NCI-H2196 (cell line): ENCODE data around the gene GSS.
A peak's percentile ranks its signal among the peaks of the same experiment; 100 is the strongest.

ENCODE experiments used
- DNase-seq: peaks from one replicate; lab custom pipeline; 2025; ENCODE audit not compliant: unreplicated experiment; lab: John Stamatoyannopoulos, UW

Gene GSS

GRCh38 chr20:34955231-34956040, at the start of gene GSS, which contains the start of gene MYH7B:
GSS (minus strand) TSS chr20:34955806; CDS start chr20:34951852, 3,954 bp downstream.
MYH7B (plus strand) TSS chr20:34955868; CDS start chr20:34978006, 22,138 bp downstream.
- DNase-seq = peak; percentile 99

DNA sequence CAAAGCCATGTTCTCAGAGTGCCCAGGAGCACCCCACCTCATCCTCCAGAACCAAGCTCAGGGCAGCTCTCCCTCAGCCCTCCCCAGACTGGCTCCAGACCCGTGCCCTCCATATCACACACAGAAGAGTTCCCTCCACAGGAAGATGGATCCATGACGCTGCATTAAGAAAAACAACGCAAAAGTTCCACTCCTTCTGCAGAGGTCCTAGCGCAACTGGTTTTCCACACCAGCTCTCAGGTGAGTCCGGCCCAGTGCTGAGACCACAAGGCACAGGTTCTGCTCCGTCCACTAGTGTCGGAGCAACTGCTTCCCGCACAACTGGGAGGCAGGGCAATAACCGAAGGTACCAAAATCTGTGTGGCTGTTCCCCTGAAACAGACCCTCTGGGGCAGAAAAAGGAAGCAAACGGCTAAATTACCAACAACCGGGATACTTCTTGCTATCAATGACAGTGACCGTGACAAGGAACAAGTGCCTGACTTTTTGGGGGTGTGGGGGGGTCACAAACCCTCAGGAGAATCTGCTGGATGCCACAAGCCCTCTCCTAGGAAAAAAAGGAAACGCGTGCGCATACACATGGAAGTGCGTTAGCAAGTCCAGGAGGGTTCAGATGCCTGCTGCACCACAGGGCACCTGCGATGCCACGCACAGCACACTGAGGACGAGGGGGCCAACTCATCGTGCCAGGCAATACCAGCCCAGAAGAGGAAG, 49.3 kb upstream of the GSS start:
- DNase-seq = no peak

DNA sequence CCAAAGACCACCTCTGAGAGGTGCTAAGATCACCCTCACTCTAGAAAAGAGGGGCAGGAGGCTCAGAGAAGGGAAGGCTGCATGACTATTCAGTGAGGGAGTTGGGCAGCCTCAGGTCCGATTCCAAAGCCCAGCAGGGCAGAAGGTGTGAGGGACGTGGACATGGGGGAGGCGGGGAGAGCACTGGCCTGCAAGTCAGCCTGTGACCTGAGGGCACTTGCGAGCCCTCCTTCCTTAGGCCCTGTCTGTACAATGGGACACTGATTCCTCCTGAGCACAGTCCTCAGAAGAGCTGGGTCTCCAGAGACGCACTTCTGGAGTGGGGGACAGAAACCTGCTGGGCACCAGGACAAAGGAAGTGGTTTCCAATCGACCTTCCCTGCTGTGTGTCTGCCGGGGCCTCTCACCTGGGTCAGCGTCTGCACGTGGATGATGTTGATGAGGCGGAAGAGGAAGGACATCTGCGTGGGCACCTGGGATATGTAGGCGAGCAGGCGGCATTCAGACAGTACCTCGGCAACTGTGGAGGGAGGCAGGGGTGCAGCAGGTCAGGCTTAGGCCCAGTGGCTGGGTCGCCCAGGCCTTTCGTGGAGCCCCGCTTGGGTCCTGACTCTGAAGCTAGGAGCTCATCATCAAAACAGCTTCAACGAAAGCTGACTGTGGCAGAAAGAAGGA, 48.6 kb upstream of the GSS start:
- no peak for DNase-seq

- DNase-seq = no peak
Observed at GRCh38 chr20:35003211-35004031, 47.8 kb upstream of the GSS start.

GRCh38 chr20:35002426-35003210, 47.0 kb upstream of the GSS start:
- no peak for DNase-seq

DNA sequence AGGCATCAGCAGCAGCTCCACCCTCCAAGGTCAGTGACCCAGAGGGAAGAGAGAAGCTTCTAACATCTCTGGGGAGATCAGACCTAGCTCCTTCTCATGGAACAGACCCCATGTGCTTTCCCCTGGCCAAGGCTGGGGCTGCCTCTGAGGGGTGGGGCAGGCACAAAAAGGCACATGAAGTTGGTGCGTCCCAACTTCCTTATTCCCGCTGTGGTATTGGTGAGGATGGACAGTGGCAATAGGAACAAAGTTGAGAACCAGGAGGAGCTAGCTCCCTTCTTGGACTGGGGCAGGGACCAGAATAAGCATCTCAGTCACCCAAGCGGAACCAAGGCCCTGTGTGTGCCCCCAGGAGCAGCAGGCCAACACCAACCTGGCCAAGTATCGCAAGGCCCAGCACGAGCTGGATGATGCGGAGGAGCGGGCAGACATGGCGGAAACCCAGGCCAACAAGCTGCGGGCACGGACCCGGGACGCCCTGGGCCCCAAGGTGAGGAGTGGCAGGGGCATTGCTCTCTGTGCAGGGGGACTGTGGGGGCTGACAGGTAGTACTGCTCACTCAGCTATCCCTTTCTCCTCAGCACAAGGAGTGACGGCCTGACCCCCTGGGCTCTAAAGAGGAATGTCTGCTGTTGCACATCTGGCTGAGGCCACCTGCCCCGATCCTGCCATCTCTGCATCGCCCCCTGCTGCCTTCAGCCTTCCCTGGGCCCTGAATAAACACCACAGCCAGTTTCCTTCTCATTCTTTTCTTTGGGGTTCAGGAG, 46.2 kb upstream of the GSS start:
- DNase-seq = no peak

DNA sequence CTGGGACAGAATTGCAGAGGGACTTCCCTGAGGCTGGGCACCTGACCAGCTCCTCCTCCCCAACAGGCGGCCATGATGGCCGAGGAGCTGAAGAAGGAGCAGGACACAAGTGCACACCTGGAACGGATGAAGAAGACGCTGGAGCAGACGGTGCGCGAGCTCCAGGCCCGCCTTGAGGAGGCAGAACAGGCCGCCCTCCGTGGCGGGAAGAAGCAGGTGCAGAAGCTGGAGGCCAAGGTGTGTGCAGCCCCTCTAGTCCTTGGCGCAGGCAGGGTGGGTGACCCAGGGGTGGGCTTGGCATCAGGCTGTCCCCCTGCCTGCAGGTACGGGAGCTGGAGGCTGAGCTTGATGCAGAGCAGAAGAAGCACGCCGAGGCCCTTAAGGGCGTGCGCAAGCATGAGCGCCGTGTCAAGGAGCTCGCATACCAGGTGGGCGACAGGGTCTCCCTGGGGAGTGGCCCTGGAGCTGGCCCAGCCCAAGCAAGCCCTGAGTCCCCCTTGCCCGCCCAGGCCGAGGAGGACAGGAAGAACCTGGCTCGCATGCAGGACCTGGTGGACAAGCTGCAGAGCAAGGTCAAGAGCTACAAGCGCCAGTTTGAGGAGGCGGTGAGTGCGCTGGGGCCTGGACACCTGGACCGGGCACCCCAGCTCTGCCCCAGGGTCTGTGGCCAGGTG, 45.5 kb upstream of the GSS start:
- DNase-seq = no peak

- DNase-seq = no peak
Observed at GRCh38 chr20:35000311-35000921, 44.8 kb upstream of the GSS start.

DNA sequence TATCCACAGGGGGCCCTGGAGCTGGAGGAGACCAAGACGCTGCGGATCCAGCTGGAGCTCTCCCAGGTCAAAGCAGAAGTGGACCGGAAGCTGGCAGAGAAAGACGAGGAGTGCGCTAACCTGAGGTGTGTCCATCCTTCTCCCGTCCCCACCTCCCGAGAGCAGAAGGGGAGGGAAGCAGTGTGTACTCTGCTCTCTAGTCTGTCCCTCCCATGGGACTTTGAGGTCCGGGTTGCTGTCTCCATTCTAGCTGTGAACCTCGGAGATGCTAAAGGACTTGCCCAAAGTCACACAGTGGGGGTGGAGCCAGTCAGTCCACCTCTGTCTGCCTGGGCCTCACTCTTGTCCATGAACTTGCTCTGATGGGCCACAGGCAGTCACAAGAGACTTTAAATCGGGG, 44.2 kb upstream of the GSS start:
- DNase-seq = no peak

- no peak for DNase-seq
Observed at GRCh38 chr20:34999021-34999451, 43.4 kb upstream of the GSS start.

GRCh38 chr20:34998331-34998950, 42.8 kb upstream of the GSS start:
- DNase-seq = no peak

DNA sequence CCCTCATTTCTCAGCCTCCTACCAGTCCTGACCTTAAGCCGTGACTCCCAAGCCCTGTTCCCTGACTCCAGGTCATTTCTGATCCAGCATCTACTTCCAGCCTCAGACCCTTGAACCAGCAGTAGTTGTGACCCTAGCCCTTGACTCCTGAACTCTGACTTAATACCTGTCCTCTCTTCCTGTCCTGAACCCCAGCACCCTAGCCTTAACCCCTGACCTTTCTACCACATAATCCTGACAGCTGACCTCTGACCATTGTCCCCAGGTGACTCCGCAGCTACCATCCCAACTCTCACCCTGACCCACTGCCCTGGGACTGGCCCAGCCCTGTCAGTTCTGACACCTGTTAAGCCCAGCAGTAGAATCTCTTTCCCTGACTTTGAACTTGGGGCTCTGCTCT, 42.2 kb upstream of the GSS start:
- no peak for DNase-seq

GRCh38 chr20:34997131-34997561, 41.5 kb upstream of the GSS start:
- DNase-seq = no peak

- no peak for DNase-seq
Observed at GRCh38 chr20:34996243-34997028, 40.8 kb upstream of the GSS start.

- no peak for DNase-seq
Observed at GRCh38 chr20:34995696-34996095, 40.1 kb upstream of the GSS start.

DNA sequence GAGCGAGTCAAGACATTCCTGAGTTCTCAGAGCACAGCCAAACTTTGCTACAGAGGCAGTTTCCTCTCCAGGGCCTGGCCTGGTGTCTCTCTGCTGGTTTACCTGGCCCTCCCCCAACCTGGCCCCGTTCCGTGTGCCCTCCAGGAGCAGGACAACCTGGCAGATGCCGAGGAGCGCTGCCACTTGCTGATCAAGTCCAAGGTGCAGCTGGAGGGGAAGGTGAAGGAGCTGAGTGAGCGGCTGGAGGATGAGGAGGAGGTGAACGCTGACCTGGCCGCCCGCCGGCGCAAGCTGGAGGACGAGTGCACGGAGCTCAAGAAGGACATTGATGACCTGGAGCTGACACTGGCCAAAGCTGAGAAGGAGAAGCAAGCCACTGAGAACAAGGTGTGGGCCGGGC, 39.6 kb upstream of the GSS start:
- DNase-seq = no peak

- no peak for DNase-seq
Observed at GRCh38 chr20:34994509-34995131, 39.0 kb upstream of the GSS start.
